Ishikawa (cell line): ENCODE results near the gene NTSR1.

Experiments
- CEBPB ChIP-seq: IDR thresholded peaks from 2 replicates; pipeline ENCODE4 v1.6.1; 2012
- CREB1 ChIP-seq: IDR thresholded peaks from 2 replicates; pipeline ENCODE4 v1.6.1; 2012; ENCODE audit warnings: low read depth
- EGR1 ChIP-seq: IDR thresholded peaks from 2 replicates; pipeline ENCODE4 v1.6.1; 2012
- EP300 ChIP-seq: IDR thresholded peaks from 2 replicates; pipeline ENCODE4 v1.6.1; 2012; ENCODE audit warnings: borderline replicate concordance
- FOXM1 ChIP-seq: IDR thresholded peaks from 2 replicates; pipeline ENCODE4 v1.6.1; 2012; ENCODE audit warnings: low read depth, borderline replicate concordance
- NFIC ChIP-seq: IDR thresholded peaks from 2 replicates; pipeline ENCODE4 v1.6.1; 2012
- RAD21 ChIP-seq: IDR thresholded peaks from 2 replicates; pipeline ENCODE4 v1.6.1; 2012; ENCODE audit warnings: low read depth
- TAF1 ChIP-seq: IDR thresholded peaks from 2 replicates; pipeline ENCODE4 v1.6.1; 2012; ENCODE audit warnings: low read depth, mild to moderate bottlenecking
- TCF12 ChIP-seq: IDR thresholded peaks from 2 replicates; pipeline ENCODE4 v1.6.1; 2012; ENCODE audit warnings: low read depth
- TEAD4 ChIP-seq: IDR thresholded peaks from 2 replicates; pipeline ENCODE4 v1.6.1; 2012
- YY1 ChIP-seq: IDR thresholded peaks from 2 replicates; pipeline ENCODE4 v1.6.1; 2012; ENCODE audit warnings: low read depth
- ZBTB7A ChIP-seq: IDR thresholded peaks from 2 replicates; pipeline ENCODE4 v1.6.1; 2012; ENCODE audit warnings: low read depth
- TF ChIP-seq, protein P1 (sequence below): IDR thresholded peaks from 2 replicates; pipeline ENCODE4 v1.6.1; 2012
- TF ChIP-seq, protein P2 (sequence below): IDR thresholded peaks from 2 replicates; pipeline ENCODE4 v1.6.1; 2012; ENCODE audit warnings: low read depth, mild to moderate bottlenecking
- TF ChIP-seq, protein P3 (sequence below): IDR thresholded peaks from 2 replicates; pipeline ENCODE4 v1.6.1; 2012

Gene NTSR1

DNA sequence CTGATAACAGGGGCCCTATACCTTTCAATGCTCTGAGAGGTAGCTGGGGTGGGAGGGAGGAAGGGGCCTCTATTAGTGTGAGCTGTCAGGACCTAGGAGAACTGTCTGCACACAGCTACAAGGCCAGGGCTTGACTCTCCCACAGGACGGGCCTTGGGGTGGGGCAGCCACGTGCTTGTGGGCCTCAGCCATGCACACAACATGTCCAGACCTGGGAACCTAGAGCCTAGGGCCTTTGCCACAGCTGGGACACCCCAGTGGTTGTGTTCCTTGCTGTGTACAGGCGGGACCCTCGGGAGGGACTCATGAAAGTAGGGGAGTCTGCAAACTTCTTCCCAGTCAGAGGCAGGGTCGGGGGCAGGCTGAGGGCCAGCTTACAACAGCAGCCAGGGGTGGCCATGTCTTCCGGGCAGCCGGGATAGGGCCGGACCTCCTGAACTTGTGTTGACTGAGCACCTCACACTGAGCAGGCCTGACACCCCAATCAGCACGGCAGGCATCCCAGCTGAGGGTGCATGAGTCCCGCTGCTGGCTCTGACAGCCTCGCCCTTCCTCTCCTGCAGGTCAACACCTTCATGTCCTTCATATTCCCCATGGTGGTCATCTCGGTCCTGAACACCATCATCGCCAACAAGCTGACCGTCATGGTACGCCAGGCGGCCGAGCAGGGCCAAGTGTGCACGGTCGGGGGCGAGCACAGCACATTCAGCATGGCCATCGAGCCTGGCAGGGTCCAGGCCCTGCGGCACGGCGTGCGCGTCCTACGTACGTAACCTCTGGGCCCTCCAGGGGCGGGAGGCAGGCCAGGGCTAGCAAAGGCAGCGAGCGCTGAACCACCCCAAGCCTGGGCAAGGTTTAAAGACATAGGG, 45.7 kb downstream of the NTSR1 start:
- no peak for TF ChIP-seq CEBPB
- no peak for TF ChIP-seq NFIC
- TF ChIP-seq, protein P1, sequence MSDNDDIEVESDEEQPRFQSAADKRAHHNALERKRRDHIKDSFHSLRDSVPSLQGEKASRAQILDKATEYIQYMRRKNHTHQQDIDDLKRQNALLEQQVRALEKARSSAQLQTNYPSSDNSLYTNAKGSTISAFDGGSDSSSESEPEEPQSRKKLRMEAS = no peak
- TF ChIP-seq, protein P2, sequence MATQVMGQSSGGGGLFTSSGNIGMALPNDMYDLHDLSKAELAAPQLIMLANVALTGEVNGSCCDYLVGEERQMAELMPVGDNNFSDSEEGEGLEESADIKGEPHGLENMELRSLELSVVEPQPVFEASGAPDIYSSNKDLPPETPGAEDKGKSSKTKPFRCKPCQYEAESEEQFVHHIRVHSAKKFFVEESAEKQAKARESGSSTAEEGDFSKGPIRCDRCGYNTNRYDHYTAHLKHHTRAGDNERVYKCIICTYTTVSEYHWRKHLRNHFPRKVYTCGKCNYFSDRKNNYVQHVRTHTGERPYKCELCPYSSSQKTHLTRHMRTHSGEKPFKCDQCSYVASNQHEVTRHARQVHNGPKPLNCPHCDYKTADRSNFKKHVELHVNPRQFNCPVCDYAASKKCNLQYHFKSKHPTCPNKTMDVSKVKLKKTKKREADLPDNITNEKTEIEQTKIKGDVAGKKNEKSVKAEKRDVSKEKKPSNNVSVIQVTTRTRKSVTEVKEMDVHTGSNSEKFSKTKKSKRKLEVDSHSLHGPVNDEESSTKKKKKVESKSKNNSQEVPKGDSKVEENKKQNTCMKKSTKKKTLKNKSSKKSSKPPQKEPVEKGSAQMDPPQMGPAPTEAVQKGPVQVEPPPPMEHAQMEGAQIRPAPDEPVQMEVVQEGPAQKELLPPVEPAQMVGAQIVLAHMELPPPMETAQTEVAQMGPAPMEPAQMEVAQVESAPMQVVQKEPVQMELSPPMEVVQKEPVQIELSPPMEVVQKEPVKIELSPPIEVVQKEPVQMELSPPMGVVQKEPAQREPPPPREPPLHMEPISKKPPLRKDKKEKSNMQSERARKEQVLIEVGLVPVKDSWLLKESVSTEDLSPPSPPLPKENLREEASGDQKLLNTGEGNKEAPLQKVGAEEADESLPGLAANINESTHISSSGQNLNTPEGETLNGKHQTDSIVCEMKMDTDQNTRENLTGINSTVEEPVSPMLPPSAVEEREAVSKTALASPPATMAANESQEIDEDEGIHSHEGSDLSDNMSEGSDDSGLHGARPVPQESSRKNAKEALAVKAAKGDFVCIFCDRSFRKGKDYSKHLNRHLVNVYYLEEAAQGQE = no peak
- no peak for TF ChIP-seq TEAD4
- no peak for TF ChIP-seq YY1
- no peak for TF ChIP-seq RAD21
- TF ChIP-seq ZBTB7A = no peak
- TF ChIP-seq, protein P3, sequence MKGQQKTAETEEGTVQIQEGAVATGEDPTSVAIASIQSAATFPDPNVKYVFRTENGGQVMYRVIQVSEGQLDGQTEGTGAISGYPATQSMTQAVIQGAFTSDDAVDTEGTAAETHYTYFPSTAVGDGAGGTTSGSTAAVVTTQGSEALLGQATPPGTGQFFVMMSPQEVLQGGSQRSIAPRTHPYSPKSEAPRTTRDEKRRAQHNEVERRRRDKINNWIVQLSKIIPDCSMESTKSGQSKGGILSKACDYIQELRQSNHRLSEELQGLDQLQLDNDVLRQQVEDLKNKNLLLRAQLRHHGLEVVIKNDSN = no peak
- TF ChIP-seq CREB1 = no peak
- no peak for TF ChIP-seq TAF1

DNA sequence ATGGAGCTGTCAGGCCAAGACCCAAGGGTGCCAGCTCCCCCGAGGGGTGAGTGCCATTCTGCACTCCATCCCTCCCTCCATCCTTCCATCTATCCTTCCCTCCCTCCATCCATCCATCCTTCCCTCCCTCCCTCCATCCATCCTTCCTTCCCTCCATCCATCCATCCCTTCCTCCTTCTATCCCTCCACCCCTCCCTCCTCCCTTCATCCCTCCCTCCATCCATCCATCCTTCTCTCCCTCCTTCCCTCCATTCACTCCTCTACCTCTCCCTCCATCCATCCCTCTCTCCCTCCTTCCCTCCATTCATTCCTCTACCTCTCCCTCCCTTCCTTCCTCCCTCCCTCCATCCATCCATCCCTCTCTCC, 46.3 kb downstream of the NTSR1 start:
- TF ChIP-seq TAF1 = no peak
- TF ChIP-seq EGR1 = no peak
- TF ChIP-seq NFIC = no peak
- TF ChIP-seq TEAD4 = no peak
- no peak for TF ChIP-seq FOXM1
- no peak for TF ChIP-seq TCF12
- TF ChIP-seq, protein P1 = no peak
- no peak for TF ChIP-seq YY1

DNA sequence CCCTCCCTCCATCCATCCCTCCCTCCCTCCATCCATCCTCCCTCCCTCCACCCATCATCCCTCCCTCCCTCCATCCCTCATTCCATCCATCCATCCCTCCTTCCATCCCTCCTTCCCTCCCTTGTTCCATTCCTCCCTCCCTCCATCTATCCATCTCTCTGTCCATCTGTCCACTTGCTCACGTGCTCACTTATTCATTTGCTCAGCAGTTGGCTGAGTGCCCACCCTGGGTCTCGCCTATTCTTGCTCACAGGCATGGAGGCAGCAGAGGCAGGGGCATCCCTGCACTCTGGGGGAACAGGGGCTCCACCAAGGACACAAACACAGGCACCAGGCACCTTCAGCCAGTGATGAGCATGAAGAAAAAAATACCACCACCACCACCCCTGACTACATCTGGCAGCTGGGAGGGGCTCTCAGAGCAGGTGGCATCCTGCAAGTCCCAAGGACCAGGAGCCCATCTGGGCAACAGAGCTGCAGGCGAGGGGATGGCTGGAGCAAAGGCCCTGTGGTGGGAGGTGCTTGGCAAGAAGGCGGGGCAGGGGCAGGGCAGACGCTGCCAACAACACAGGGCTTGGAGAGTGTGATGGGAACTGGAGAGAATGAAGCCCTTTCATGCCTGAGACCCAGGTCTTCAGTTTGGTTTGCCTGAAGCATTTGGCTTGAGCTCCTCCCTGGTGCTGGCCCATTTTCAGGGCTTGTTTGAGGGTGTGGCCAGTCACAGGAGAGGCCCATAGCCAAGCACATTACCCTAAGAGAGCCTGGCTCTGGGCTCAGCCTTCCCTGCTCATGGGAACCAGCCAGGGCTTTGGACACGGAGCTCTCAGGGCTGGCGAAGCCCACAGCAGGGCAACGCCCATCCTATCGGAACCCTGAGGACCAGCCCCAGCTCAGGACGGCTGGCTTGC, 47.4 kb downstream of the NTSR1 start:
- TF ChIP-seq EP300 = no peak
- TF ChIP-seq TEAD4 = no peak
- no peak for TF ChIP-seq ZBTB7A
- no peak for TF ChIP-seq CEBPB
- no peak for TF ChIP-seq CREB1
- TF ChIP-seq TCF12 = no peak
- TF ChIP-seq TAF1 = no peak
- TF ChIP-seq, protein P1 = no peak
- TF ChIP-seq, protein P2 = no peak
- TF ChIP-seq, protein P3 = no peak
- no peak for TF ChIP-seq FOXM1
- TF ChIP-seq RAD21 = no peak
- TF ChIP-seq NFIC = no peak
- no peak for TF ChIP-seq EGR1

DNA sequence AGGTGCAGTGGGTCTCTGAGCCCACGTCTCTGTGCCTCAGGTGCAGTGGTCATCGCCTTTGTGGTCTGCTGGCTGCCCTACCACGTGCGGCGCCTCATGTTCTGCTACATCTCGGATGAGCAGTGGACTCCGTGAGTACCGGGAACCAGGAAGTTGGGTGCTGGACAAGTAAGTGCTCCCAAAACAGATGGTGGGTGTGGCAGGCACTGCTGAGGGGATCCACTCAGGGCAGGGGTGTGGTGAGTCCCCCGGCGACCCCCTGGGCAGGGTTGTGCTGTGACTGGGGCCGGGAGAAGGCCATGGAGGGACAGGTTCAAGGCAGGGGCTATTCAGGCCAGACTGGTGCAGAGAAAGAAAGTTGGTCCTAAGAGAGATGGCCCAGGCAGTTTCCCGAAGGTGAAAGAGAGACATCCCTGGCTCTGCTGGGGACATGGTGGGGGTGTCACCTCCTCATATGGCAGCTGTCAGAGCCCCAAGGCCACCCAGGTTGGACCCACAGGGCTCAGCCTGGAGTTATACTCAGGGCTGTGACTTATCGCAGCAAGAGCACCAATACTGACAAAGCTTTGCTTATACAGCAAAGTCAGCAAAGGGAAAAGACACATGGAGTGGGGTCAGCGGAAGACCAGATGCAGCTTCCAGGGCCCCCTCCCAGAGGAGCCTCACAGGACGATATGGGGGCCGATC, 49.7 kb downstream of the NTSR1 start:
- TF ChIP-seq, protein P3 = no peak
- TF ChIP-seq EP300 (no peak), CREB1 (no peak), TEAD4 (no peak), ZBTB7A (no peak), TAF1 (no peak), FOXM1 (no peak), TCF12 (no peak), CEBPB (no peak), YY1 (no peak), RAD21 (no peak), EGR1 (no peak), NFIC (no peak)
- TF ChIP-seq, protein P1 = no peak
- TF ChIP-seq, protein P2 = no peak
